NCI-H2107 treated with DMSO at 0.1 percent for 48 hours (cell line): Measurements from ENCODE around the gene CUBN.

ENCODE experiments used
- DNase-seq: peaks from one replicate; lab custom pipeline; 2025; ENCODE audit not compliant: unreplicated experiment; lab: John Stamatoyannopoulos, UW

The CUBN gene

GRCh38 chr10:16798571-16798970, 331.0 kb downstream of the CUBN start:
- no peak for DNase-seq

- no peak for DNase-seq
These were observed 334.1 kb downstream of the CUBN start for GRCh38 chr10:16795410-16796073.

- DNase-seq: no peak
These were observed 335.6 kb downstream of the CUBN start for GRCh38 chr10:16794005-16794404.

GRCh38 chr10:16792675-16793074, 336.9 kb downstream of the CUBN start:
- DNase-seq: no peak

- no peak for DNase-seq
These were observed 339.8 kb downstream of the CUBN start for GRCh38 chr10:16789765-16790164.

GRCh38 chr10:16789261-16789660, 340.4 kb downstream of the CUBN start:
- DNase-seq: no peak

- DNase-seq: no peak
These were observed 340.8 kb downstream of the CUBN start for GRCh38 chr10:16788778-16789177.

- DNase-seq: no peak
These were observed 341.5 kb downstream of the CUBN start for GRCh38 chr10:16788125-16788524.

GRCh38 chr10:16787361-16787791, 342.2 kb downstream of the CUBN start:
- no peak for DNase-seq

- no peak for DNase-seq
These were observed 349.2 kb downstream of the CUBN start for GRCh38 chr10:16780338-16780880.

- no peak for DNase-seq
These were observed 350.2 kb downstream of the CUBN start for GRCh38 chr10:16779384-16779915.

- DNase-seq: peak; percentile 43
These were observed 351.9 kb downstream of the CUBN start for GRCh38 chr10:16777473-16778370.

GRCh38 chr10:16776896-16777295, 352.7 kb downstream of the CUBN start:
- no peak for DNase-seq
